ENCODE measurements around the gene HOXA7.

The HOXA7 gene

DNA sequence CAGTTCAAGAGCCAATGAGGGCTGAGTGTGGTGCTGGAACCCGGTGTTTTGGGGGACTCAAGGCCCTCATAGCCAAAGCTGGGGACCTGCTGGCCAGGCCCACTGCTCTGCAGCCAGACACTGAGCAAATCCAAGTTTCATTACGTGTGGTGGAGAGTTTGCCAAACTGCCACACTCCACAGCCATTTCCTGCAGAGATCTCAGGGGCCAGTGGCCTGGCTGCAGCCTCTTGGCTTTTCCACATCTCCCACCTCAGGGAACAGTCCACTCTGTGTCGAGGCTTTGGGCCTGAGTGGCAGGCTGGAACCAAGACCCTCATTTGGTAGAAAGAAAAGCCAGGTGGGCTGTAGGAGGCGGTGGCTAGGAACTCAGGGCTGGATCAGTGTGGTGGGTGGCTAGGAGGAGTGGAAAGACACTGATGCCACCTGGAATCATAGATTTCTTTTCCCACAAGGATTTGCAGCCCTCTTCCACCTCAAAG is 25.4 kb upstream of the HOXA7 start:
- no peak for DNase-seq

GRCh38 chr7:27180431-27181420 is 24.3 kb upstream of the HOXA7 start:
- DNase-seq = no peak

DNA sequence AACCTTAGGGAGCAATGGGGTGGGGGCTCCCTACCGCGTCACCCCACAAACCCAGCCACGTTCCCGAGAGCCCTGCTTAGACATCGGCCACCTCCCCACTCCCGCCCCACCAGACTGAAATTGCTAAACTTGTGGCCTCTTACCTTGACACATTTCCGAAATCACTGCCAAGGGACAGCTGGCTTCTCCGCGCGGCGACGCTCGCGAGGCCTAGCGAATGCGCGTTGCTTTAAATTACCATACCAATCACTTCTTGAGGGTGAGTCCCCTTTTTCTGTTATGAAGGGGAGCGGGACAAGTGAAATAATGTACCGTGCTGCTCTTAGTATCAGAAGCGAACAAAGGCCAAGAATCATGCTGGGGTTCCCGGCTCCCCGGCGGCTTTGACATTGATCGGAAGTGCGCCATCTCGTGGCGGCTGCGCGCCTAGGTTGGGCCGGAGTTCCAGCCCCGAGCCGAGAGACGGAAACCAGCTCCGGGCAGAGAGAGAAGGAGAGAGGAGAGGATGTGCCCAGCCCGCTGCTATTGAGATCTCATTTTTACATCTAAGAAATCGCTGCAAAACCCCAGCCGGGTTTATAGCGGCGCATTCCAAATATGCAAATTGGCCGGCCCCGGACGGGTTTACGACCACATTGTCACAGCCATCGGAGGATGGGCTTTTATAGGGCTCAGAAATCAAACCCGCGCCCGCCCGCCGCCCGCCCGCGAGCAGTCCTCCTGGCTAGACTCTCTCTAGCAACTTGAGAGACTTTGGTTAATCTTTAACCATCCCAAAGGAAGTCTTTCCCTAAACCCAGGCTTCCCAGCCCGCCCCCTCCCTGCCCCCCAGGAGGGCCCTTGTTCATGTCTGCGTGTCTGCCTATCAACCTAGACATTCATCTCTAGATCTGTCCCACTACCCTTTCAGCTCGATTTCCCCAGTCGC is 23.3 kb upstream of the HOXA7 start:
- DNase-seq = no peak

- no peak for DNase-seq
Observed at GRCh38 chr7:27179030-27179429, 22.6 kb upstream of the HOXA7 start.

- DNase-seq = no peak
Observed at GRCh38 chr7:27178366-27178765, 21.9 kb upstream of the HOXA7 start.

GRCh38 chr7:27177795-27178320 is 21.4 kb upstream of the HOXA7 start:
- DNase-seq = no peak

DNA sequence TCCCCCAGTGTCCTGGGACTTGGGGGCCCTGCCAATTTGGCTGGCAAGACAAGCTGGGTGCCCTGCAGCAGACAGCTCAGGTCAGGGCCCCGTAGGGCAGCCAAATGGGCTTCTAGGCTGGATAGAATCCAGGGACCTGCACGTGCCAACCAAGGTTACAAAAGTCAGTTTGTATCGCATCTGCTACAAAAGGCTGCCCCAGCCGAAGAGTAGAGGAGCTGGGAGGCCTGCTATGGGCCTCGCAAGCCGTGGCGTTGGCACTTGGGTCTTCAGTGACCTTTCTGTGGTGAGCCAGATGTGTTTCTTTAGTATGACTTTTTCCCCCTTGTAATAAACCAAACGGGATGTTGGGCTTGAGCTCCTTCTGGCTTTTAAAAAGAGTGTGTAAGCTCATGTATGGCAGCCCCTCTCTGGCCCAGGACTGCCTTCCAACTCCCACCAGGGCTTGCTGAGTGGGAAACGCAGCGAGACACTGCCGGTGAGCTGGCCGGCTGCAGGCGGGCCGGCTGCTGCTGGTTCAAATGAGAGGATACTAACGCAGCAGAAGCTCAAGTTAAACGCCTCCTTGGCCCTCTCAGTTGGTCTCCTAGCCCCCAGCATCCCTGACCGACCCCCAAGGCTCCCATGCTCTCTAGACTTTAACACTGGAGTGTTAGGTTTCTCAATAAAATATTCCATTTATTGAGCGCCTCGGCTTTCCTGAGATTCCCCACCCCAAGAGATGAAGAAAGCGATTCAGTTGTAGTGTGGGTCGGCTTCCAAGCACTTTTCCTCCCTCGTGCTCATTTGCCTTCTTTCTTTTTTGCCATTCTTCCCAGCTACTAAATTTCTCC is 20.7 kb upstream of the HOXA7 start:
- DNase-seq = no peak

- DNase-seq = no peak
Observed at GRCh38 chr7:27176524-27176845, 20.0 kb upstream of the HOXA7 start.

DNA sequence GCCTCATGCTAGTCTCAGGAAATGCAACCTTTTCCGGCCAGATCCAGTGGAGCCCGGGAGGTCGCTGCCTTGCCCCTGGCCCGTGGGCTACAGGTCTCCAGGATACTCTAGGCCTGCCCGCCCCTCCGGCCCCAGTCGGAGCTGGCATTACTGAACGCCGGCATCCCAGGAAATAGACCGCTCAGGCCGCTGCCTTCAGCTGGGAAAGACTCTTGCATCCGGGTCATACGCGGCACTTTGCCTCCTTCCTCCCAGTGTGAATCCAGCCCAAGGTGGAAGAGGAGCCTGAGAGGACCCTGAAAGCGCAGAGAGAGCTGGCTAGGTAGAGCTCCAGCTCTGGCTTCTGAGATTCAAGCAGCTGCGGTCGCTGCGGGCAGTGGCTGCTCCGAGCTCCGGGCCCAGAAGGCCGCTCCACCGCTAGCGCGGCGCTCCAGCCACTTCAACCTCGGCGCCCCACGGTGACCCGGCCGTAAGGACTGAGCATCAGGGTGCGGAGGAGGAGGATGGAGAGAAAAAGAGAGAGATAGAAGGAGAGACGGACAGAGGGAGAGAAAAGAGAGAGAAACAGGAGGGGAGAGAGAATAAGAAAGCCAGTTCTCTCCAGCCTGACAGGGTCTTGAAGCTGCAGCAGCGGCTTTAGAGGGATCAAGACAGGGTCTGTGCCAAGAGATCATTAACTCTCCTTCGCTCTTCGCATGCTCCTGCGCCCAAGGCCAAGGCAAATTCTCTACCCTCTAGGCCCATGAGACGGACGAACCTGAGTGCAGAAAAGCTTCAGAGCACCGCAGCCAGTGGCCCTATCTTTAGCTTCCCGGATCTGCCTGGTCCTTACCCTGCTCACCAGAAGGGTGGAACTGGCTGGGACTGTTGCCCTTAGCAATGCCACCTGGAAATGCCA is 19.4 kb upstream of the HOXA7 start:
- no peak for DNase-seq

DNA sequence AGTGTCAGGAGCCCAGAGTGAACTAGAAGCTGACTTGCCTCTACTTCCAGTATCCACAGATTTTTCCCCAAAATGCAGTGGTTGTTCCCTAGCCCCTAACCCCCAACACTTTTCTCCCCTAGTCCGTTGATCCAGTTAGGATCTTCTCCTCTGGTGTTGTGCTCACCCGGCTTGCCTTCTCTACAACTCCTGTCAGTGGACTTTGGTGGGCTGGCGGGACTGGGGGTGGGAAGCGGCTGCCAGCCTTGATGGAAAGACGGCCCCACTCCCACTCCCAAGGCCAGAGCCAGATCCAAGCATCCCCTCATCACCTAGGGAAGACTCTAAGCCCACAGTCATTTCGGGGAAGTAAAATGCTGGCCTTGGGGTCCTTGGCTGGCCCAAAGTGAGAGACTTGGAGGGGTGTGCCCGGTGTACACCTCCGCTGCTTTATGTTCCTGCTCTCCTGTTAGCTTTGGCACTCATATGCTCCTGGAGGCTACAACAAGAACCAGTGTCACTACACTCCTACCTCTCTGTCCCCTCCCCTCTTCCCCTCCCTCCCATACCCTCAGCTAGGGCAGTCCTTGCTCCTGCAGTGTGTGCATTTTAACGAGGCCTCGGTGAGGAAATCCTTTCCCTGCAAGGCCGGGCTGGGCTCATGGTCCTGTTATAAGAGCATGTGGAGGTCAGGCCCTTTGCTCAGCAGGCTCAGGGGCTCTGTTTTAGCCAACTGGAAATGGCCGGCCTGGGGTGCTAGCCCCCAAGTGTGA is 18.6 kb upstream of the HOXA7 start:
- DNase-seq = no peak

DNA sequence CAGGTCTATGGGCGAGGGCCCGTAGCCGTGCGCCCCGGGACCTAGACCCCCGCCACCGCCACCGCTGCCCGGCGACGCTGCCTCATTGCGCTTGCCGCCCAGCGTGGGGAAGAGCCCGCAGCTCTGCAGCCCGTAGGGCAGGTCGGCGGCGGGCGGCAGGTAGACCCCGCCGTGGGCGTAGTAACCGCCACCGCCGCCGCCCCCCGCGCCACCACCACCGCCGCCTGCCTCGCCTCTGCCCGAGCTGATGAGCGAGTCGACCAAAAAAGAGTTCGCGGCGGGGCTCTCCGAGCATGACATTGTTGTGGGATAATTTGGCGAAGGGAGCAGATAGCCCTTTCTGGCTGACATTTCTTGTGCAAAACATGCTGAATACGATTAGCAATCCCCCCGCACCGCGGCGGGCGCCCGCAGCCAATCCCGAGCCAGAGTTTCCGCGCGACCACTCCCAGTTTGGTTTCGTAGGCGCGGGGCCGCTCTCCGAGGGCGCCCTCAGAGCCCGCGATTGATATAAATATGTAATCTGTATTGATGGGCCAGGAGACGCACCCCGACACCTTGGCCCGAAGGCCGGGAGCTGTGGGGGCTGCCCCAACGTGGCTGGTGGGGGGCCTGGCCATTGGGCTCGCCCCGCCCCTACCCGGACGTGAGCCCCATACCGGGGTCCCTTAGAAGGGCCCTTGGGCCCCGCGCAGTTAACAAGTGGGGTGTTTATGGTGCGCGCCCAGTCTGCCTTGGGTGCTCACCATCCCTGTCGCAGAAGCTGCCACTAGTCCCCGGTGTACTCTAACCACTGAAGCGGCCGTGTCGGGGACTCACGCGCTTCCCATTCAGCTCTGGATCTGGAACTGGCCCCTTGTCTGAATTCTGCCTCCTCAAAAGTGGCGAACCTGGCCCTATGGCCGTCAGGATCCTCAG is 17.7 kb upstream of the HOXA7 start, which contains the start of gene HOXA10:
TSS of gene HOXA10 (minus strand) at position 365 of the 918 bp plus-strand sequence. CDS start at position 351, 14 bp downstream.
- no peak for DNase-seq

DNA sequence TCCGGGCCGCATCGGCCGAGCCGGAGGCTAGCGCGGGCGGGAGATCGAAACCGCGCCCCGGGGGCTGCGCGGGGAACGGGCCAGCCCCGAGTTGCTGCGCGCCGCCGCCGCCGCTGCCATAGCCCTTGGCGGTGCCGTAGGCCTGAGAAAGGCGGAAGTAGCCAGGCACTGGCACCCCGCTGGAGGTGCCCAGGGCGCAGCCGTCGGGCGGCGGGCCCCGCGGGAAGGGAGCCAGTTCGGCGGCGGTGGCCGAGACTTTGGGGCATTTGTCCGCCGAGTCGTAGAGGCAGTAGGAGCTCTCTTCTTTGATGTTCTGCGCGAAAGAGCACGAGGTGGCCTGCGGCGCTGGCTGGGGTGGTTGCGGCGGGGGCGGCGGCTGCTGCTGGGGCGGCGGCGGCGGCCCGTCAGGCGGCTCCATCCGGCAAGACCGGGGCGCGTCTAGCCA is 17.1 kb upstream of the HOXA7 start:
- DNase-seq = no peak

- no peak for DNase-seq
Observed at GRCh38 chr7:27172823-27173510, 16.5 kb upstream of the HOXA7 start.

DNA sequence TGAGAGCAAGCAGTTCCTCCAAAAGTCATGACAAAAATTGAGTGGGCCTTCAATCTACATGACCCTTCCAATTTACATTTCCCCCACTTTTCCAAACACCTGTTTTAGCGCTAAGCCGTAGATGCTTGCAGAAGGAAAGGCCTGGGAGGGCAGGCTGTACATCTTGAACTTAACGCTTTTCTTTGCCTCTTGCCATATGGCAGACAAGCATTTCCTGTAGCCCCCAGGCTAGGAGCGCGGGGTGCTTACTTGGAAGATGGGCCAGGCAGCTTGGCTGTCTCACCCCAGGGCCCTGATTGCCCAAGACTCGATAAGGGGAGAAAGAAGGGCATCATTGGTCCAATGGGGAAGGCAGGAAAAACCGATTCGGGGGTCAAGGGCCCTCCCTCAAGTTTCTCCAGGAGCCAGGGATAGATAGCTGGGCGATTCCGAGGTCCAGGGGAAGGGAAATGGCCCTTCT is 15.9 kb upstream of the HOXA7 start:
- no peak for DNase-seq

DNA sequence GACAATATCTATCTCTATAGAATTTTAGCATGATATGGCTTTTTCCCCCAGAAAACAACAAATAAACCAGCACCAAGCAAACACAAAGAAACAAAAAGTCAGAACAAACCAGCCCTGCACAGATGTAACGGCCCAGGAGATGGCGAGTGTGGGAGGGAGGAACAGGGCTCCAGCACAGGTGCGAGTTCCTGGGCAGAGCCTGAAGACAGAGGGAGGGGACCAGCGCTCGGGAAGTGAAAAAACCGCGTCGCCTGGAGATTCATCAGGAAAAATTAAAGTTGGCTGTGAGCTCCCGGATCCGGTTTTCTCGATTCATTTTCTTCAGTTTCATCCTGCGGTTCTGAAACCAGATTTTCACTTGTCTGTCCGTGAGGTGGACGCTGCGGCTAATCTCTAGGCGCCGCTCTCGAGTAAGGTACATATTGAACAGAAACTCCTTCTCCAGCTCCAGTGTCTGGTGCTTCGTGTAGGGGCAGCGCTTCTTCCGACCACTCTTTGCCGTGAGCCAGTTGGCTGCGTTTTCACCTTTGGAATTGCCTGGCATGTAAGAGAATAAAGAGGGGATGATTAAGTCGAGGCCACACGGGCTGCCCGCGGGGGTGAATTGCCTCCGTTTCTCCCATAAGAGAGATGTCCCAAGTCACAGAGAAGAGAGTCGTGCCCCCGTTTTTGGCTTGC is 15.3 kb upstream of the HOXA7 start:
- DNase-seq = no peak

- no peak for DNase-seq
Observed at GRCh38 chr7:27171325-27171636, 14.8 kb upstream of the HOXA7 start.

DNA sequence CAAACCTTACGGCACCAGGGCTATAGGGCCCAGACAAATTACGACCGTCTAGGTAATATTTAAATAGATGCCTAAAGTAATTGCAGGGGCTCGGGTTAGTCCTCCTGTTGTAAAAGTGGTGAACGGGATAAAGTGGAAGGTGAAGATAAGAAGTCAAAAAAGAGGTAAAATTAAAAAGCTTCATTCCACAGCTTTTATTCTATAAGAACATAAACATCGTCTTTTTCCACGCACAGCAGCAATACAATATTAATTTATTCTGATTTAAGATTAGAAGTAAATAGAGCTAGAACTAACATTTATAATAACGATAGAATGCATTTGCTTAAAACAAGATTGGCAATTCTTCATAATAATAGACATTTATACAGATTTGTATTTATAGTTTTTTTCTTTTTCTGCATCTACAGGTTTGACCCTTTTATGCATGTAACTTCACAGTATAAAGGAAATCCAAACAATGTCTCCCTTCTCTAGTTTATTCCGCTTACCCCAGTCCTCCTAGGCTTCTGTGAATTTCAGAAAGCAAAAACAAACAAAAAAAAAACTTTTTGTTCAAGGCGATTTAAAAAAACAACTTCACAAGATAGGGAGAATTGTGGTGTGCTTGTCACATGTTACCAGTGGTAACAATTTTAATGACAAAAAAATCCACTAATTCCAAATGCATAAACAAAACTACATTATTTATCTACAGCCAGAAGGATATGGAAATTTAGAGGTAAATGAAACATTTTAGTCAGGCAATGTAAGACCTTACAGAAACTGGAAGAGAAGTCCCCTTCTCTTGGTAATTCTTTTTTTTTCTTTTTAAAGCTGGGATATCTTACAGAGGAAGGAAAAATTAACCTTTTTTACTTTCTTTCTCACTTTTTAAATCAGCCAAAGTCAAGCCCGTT is 14.2 kb upstream of the HOXA7 start:
- no peak for DNase-seq
